ENCODE measurements around the gene ATOH8. TPM values are rescaled to one million over a fixed set of nuclear protein-coding genes. Genes with fewer than 3 reads are reported as not detected.

ATOH8 gene
- total RNA-seq, 1 experiment from 2014 or later, result 0.20 TPM

DNA sequence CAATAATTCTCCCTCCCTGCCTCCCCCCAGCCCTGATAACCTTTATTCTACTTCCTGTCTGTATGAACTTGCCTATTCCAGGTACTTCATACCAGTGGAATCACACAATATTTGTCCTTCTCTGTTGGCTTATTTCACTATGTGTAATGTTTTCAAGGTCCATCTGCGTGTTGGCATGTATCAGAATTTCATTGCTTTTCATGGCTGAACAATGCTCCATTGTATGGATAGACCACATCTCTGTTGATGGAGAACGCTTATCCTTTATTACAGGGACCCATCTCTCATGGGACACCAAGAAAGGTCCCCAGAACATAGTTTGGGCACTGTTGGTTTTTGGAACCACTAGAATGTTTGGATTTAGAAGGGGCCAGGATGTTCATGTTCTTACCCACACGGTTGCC, 40.2 kb downstream of the ATOH8 start:
- Histone ChIP-seq H3K79me1 (ENCODE audit: insufficient read depth, low read depth, low read length, poor library complexity, severe bottlenecking) (no peaks in the 10 kb centered on the region), H2BK5ac (ENCODE audit: insufficient read length, low read length) (no peak overlapping the region), H2AK5ac (ENCODE audit: insufficient read length, low read length) (no peak overlapping the region), H3K27ac (ENCODE audit: insufficient read length, low read depth, low read length) (no peak overlapping the region), H3K56ac (ENCODE audit: insufficient read length, low read depth, low read length) (no peak overlapping the region), H4K8ac (replicated peaks; ENCODE audit: insufficient read length, low read depth, low read length) (no peak overlapping the region), H3K4me2 (ENCODE audit: insufficient read depth, insufficient read length, low read length) (no peak overlapping the region), H3K4me1 (ENCODE audit: insufficient read depth, low read length) (no peaks in the 10 kb centered on the region), H2BK15ac (ENCODE audit: low read depth, low read length) (no peak overlapping the region), H3K27me3 (ENCODE audit: insufficient read depth, low read length) (no peaks in the 10 kb centered on the region; the same call in 1 of the 2 replicates), H3K4ac (ENCODE audit: low read depth, low read length) (no peak overlapping the region), H4K5ac (ENCODE audit: insufficient read length, low read depth, low read length) (no peak overlapping the region), H2BK120ac (ENCODE audit: low read depth, low read length, poor library complexity, severe bottlenecking) (no peak overlapping the region), H3K9ac (ENCODE audit: extremely low read depth, insufficient read length, low read length) (no peak overlapping the region), H3K9me3 (ENCODE audit: control insufficient read depth, low read depth, low read length) (no peaks in the 10 kb centered on the region), H2AFZ (ENCODE audit: low read length) (no peak overlapping the region), H4K20me1 (ENCODE audit: control insufficient read depth, insufficient read depth, insufficient read length) (no peaks in the 10 kb centered on the region), H3K23ac (ENCODE audit: insufficient read length, low read depth, low read length) (no peak overlapping the region), H3K79me2 (ENCODE audit: insufficient read depth, low read length) (no peaks in the 10 kb centered on the region), H2BK20ac (ENCODE audit: low read depth, low read length, poor library complexity, severe bottlenecking) (no peak overlapping the region), H3K23me2 (ENCODE audit: insufficient read length, low read depth, low read length, poor library complexity, severe bottlenecking) (no peaks in the 10 kb centered on the region), H3K14ac (ENCODE audit: insufficient read depth, low read length) (no peak overlapping the region), H2BK12ac (ENCODE audit: insufficient read length, low read depth, low read length) (no peak overlapping the region), H3K18ac (ENCODE audit: insufficient read length, low read depth, low read length) (no peak overlapping the region), H3T11ph (ENCODE audit: low read length) (no peak overlapping the region), H4K91ac (ENCODE audit: insufficient read length, low read depth, low read length) (no peak overlapping the region)
- Mint-ChIP-seq H3K27ac (no peak overlapping the region; a peak in 1 of 7 replicates), H3K4me3 (no peak overlapping the region), H3K27me3 (ENCODE audit: low read depth) (peaks cover 29% of the 10 kb centered on the region), H3K4me1 (peaks cover 4 to 9% of the 10 kb centered on the region in 2 experiments; a peak in 3 of 4 replicates), H3K36me3 (ENCODE audit: insufficient read depth in 1 of 3, low read depth in 3 of 3) (no peaks in the 10 kb centered on the region), H3K9me3 (no peaks in the 10 kb centered on the region)
- no peak for DNase-seq
- no CpG with 5 or more reads among the region's 3 CpGs for WGBS (ENCODE audit: extremely low coverage, insufficient read length, low lambda C conversion rate)
- TF ChIP-seq, protein P1, sequence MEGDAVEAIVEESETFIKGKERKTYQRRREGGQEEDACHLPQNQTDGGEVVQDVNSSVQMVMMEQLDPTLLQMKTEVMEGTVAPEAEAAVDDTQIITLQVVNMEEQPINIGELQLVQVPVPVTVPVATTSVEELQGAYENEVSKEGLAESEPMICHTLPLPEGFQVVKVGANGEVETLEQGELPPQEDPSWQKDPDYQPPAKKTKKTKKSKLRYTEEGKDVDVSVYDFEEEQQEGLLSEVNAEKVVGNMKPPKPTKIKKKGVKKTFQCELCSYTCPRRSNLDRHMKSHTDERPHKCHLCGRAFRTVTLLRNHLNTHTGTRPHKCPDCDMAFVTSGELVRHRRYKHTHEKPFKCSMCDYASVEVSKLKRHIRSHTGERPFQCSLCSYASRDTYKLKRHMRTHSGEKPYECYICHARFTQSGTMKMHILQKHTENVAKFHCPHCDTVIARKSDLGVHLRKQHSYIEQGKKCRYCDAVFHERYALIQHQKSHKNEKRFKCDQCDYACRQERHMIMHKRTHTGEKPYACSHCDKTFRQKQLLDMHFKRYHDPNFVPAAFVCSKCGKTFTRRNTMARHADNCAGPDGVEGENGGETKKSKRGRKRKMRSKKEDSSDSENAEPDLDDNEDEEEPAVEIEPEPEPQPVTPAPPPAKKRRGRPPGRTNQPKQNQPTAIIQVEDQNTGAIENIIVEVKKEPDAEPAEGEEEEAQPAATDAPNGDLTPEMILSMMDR (conservative IDR thresholded peaks at IDR 0.05), result no peak
